H7 (cell line): Measurements from ENCODE around the gene INPP4A. TPM values are rescaled to one million over a fixed set of nuclear protein-coding genes. Genes with fewer than 3 reads are reported as not detected.

Source experiments
- DNase-seq: peaks from one replicate; pipeline ENCODE4 v3.0.0; 2012
- H3K27me3 ChIP-seq: 2 replicates; pipeline ENCODE4 v1.6.0; 2011; ENCODE audit warnings: mild to moderate bottlenecking, low read length; ENCODE audit not compliant: control insufficient read depth, insufficient read depth
- H3K36me3 ChIP-seq: replicated peaks from 2 replicates; pipeline ENCODE4 v1.5.1; 2011; ENCODE audit warnings: low read length; ENCODE audit not compliant: control insufficient read depth, insufficient read depth
- H3K4me3 ChIP-seq: 2 replicates; pipeline ENCODE4 v1.5.1; 2011; ENCODE audit warnings: low read depth, mild to moderate bottlenecking, control low read depth, low read length, moderate library complexity; ENCODE audit not compliant: insufficient read depth
- total RNA-seq: library from RNA; depleted of rRNA; stranded (reverse); fragments of >200 nt; shearing (Covaris generic); gene quantifications from 2 replicates; pipeline ENCODE4 v1.2.3, GENCODE V29; 2014

The INPP4A gene
- total RNA-seq, 1 experiment from 2014 or later = 32.0 TPM

DNA sequence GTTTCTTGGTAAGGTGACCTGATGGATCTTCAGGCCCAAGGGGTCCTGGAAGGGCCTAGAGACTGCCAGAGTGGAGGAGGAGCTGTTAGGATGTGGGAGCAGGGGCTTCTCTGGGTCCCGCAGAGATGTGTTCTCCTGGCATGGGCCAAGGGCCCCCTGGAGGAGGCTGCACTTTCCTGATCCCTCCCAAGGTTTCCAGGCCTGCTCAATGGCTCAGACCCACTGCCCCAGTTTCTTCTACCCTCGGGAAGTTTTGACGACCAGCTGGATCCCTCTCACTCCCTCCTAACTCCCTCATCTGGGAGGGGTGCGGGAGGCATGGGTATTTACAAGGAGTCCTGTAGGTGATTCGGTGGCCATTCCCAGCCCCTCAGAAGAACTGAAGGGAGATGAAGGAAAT lies 127.6 kb downstream of the INPP4A start:
- Histone ChIP-seq H3K27me3 (no peaks in the 10 kb centered on the region), H3K36me3 (peaks cover 6% of the 10 kb centered on the region), H3K4me3 (no peak overlapping the region)
- DNase-seq = no peak

DNA sequence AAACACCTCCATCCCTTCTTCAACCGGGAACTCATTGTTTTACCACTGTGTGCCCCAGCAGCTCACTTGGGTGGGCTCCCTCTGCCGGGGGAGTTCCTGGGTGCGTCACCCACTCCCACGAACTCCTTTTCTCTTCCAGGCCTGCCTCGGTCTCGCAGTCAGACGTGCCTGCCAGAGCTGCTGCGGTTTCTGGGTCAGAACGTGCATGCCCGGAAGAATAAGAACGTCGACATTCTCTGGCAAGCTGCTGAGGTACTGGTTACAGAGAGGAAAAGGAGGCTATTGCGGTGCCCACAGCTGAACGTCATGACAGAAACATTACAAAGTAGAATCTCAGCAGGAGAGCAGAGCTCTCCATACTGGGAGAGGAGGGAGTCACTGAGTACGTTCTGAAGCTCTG lies 128.0 kb downstream of the INPP4A start:
- H3K4me3 ChIP-seq = no peak overlapping the region
- DNase-seq = no peak
- H3K36me3 ChIP-seq = peaks cover 11% of the 10 kb centered on the region
- H3K27me3 ChIP-seq = no peaks in the 10 kb centered on the region

GRCh38 chr2:98573426-98573825 lies 128.8 kb downstream of the INPP4A start:
- DNase-seq = no peak
- H3K36me3 ChIP-seq = peaks cover 12% of the 10 kb centered on the region
- H3K27me3 ChIP-seq = no peaks in the 10 kb centered on the region
- no peak overlapping the region for H3K4me3 ChIP-seq

- Histone ChIP-seq H3K4me3 (no peak overlapping the region), H3K27me3 (no peaks in the 10 kb centered on the region), H3K36me3 (peaks cover 11% of the 10 kb centered on the region)
- no peak for DNase-seq
Measured at GRCh38 chr2:98576666-98577312, 132.1 kb downstream of the INPP4A start.

DNA sequence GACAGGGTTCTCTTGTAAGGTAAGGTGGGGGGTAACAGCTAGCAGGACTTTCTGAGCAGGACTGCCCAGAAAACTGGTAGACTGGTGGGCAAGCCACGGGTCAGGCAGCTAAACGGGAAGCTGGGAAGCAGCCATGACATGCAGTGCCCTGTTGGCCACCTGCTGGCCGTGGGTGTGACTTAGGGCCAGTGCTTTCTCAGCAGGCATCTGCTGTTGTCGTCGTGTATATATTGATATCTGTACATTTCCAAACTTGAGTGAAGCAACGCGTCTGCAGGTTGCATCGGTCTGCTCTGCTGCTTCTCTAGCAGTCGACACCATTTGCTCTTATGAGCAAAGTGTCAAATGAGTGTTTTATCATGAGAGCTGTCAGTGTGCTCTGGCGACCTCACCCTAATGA lies 132.7 kb downstream of the INPP4A start:
- no peak for DNase-seq
- H3K27me3 ChIP-seq = no peaks in the 10 kb centered on the region
- peaks cover 11% of the 10 kb centered on the region for H3K36me3 ChIP-seq
- H3K4me3 ChIP-seq = no peak overlapping the region

GRCh38 chr2:98578231-98578630 lies 133.6 kb downstream of the INPP4A start:
- H3K36me3 ChIP-seq = peaks cover 8% of the 10 kb centered on the region
- no peak overlapping the region for H3K4me3 ChIP-seq
- no peak for DNase-seq
- no peaks in the 10 kb centered on the region for H3K27me3 ChIP-seq

- no peaks in the 10 kb centered on the region for H3K27me3 ChIP-seq
- H3K4me3 ChIP-seq = no peak overlapping the region
- no peak for DNase-seq
- peaks cover 8% of the 10 kb centered on the region for H3K36me3 ChIP-seq
Measured at GRCh38 chr2:98579926-98580325, 135.3 kb downstream of the INPP4A start.

GRCh38 chr2:98580656-98581284 lies 136.1 kb downstream of the INPP4A start:
- Histone ChIP-seq H3K27me3 (no peaks in the 10 kb centered on the region), H3K36me3 (peaks cover 8% of the 10 kb centered on the region), H3K4me3 (no peak overlapping the region)
- DNase-seq = no peak

- no peak for DNase-seq
- peaks cover 4% of the 10 kb centered on the region for H3K36me3 ChIP-seq
- H3K4me3 ChIP-seq = no peak overlapping the region
- H3K27me3 ChIP-seq = no peaks in the 10 kb centered on the region
Measured at GRCh38 chr2:98582523-98582922, 137.9 kb downstream of the INPP4A start.

DNA sequence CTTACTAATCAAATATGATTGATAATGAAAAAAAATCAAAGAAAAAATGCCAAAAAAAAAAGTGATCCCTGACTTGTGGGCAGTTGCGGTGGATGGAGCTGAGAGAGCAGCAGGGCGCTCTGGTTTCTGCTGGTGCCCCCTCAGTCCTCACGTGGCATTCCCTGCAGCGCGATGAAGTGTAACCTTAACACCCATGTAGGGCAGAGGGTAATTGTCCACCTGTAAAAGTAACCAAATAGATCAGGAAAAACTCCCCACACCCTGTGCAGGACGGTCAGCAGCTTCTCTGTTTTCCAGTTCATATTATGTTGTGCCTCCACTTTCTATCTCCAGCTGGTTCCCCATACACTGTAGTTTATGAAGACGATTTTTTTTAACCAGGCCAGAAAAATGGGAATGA lies 138.6 kb downstream of the INPP4A start:
- peaks cover 2% of the 10 kb centered on the region for H3K36me3 ChIP-seq
- H3K4me3 ChIP-seq = no peak overlapping the region
- no peak for DNase-seq
- H3K27me3 ChIP-seq = no peaks in the 10 kb centered on the region

GRCh38 chr2:98583816-98584618 lies 139.4 kb downstream of the INPP4A start:
- no peaks in the 10 kb centered on the region for H3K27me3 ChIP-seq
- no peak for DNase-seq
- peaks cover 2% of the 10 kb centered on the region for H3K36me3 ChIP-seq
- no peak overlapping the region for H3K4me3 ChIP-seq

DNA sequence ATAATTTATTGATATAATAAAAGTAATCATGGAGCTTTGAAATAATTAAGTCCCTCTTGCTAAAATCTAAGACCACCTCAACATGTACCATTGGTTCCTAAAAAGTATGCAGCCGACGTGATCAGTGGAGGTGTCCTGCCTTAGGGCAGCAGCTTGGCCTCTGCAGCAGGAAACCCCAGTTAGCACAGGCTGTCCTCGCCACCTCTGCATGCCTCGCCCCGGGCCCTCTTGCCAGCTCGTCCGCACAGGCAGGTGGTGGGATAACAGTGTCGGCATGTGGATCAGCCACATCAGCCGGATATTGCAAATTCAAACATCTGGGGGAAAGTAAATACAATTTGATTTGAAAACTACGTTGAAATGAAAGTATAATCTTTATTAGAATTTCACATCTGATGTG lies 140.7 kb downstream of the INPP4A start:
- Histone ChIP-seq H3K4me3 (no peak overlapping the region), H3K27me3 (no peaks in the 10 kb centered on the region), H3K36me3 (peaks cover 1% of the 10 kb centered on the region; the same call in 1 of the 2 replicates)
- peak; percentile 22 for DNase-seq

DNA sequence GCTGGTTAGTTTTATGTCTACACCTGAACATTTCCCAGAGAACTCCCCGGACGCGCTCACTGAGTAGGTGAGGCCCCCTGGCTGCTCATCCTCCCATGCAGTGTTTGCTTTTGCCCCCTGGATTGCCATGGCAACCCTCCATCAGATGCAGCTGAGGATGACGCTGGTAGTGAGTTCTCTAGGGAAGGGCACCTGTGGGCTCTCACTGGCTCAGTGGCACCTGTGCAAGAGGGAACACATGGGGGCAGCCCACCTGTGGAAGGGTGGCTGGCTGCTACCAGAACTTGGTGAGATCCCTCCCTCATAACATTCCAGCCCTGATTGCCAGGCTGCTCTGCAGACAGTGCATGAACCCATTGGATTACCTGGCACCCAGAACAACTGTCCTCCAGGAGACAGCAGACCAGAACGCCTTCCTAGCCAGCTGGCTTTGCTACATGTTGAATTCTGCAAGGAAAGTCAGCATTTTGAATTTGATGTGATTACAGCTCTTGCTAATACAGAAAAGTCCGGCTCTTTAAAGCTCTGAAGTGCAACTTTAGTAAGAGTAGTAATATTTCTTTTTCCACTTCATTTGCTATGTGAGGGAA lies 142.0 kb downstream of the INPP4A start:
- no peaks in the 10 kb centered on the region for H3K27me3 ChIP-seq
- DNase-seq = no peak
- peaks cover 1% of the 10 kb centered on the region; the same call in 1 of the 2 replicates for H3K36me3 ChIP-seq
- no peak overlapping the region for H3K4me3 ChIP-seq

GRCh38 chr2:98588880-98589431 lies 144.3 kb downstream of the INPP4A start:
- no peaks in the 10 kb centered on the region for H3K27me3 ChIP-seq
- H3K36me3 ChIP-seq = peaks cover 1% of the 10 kb centered on the region; the same call in 1 of the 2 replicates
- no peak overlapping the region for H3K4me3 ChIP-seq
- no peak for DNase-seq
